GM10847 (cell line): ENCODE results near the gene GRPEL1.

Experiments
- POLR2A ChIP-seq: IDR thresholded peaks from 2 replicates; pipeline ENCODE4 v1.6.1; 2011; ENCODE audit not compliant: insufficient read length; ENCODE audit errors: extremely low read depth

GRPEL1 gene

GRCh38 chr4:7055111-7055989 lies 12.5 kb downstream of the GRPEL1 start:
- TF ChIP-seq POLR2A: no peak

GRCh38 chr4:7054106-7054880 lies 13.6 kb downstream of the GRPEL1 start:
- no peak for TF ChIP-seq POLR2A

- TF ChIP-seq POLR2A: no peak
These were observed 14.7 kb downstream of the GRPEL1 start for GRCh38 chr4:7052923-7053715.

- no peak for TF ChIP-seq POLR2A
These were observed 15.6 kb downstream of the GRPEL1 start for GRCh38 chr4:7052313-7052712.

GRCh38 chr4:7051905-7052304 lies 16.0 kb downstream of the GRPEL1 start:
- no peak for TF ChIP-seq POLR2A

GRCh38 chr4:7051144-7051495 lies 16.7 kb downstream of the GRPEL1 start:
- no peak for TF ChIP-seq POLR2A

- no peak for TF ChIP-seq POLR2A
These were observed 17.3 kb downstream of the GRPEL1 start for GRCh38 chr4:7050481-7051143.

- no peak for TF ChIP-seq POLR2A
These were observed 18.1 kb downstream of the GRPEL1 start for GRCh38 chr4:7049739-7050138.

GRCh38 chr4:7049295-7049694 lies 18.6 kb downstream of the GRPEL1 start:
- TF ChIP-seq POLR2A: no peak

GRCh38 chr4:7048642-7049041 lies 19.2 kb downstream of the GRPEL1 start:
- TF ChIP-seq POLR2A: no peak

GRCh38 chr4:7046971-7047370 lies 20.9 kb downstream of the GRPEL1 start:
- TF ChIP-seq POLR2A: no peak

- TF ChIP-seq POLR2A: no peak
These were observed 21.6 kb downstream of the GRPEL1 start for GRCh38 chr4:7045961-7046921.

GRCh38 chr4:7045553-7045952 lies 22.3 kb downstream of the GRPEL1 start:
- TF ChIP-seq POLR2A: no peak
